ENCODE results near the gene AGBL4. TPM values are rescaled to one million over a fixed set of nuclear protein-coding genes. Genes with fewer than 3 reads are reported as not detected.

Gene AGBL4
- total and polyA plus RNA-seq, 2 of the 4 experiments (the other 2 are of a cell fraction), result not detected

- Histone ChIP-seq H3K56ac (ENCODE audit: extremely low read depth, insufficient read depth, low read length) (no peak overlapping the region), H4K5ac (ENCODE audit: low read depth, low read length) (no peak overlapping the region), H2BK20ac (ENCODE audit: low read depth, low read length) (no peak overlapping the region), H2AFZ (replicated peaks; ENCODE audit: low read length, poor library complexity) (no peak overlapping the region), H2AK5ac (ENCODE audit: low read depth, low read length) (no peak overlapping the region), H3K9me1 (ENCODE audit: insufficient read depth, low read length) (no peaks in the 10 kb centered on the region), H3K4me1 (ENCODE audit: control insufficient read depth, insufficient read depth, low read length) (no peaks in the 10 kb centered on the region), H2AK9ac (replicated peaks; ENCODE audit: low read depth, low read length, poor library complexity) (no peak overlapping the region), H3K79me1 (ENCODE audit: low read depth in 1 of 2, low read length in 2 of 2) (no peaks in the 10 kb centered on the region), H2BK15ac (ENCODE audit: low read depth, low read length) (no peak overlapping the region), H3K36me3 (ENCODE audit: control insufficient read depth, insufficient read depth, low read length) (no peaks in the 10 kb centered on the region), H4K91ac (ENCODE audit: insufficient read depth, low read depth, low read length) (no peak overlapping the region), H3K27ac (ENCODE audit: insufficient read depth, low read length) (no peak overlapping the region), H3K4ac (ENCODE audit: low read depth, low read length) (no peak overlapping the region), H2BK5ac (ENCODE audit: low read depth, low read length, poor library complexity, severe bottlenecking) (no peak overlapping the region), H3K27me3 (ENCODE audit: control insufficient read depth, insufficient read depth, low read length) (no peaks in the 10 kb centered on the region), H3K9me3 (ENCODE audit: control insufficient read depth, insufficient read depth, low read length) (peaks cover under 1% of the 10 kb centered on the region), H3K4me2 (ENCODE audit: low read depth, low read length) (no peak overlapping the region), H2BK120ac (ENCODE audit: low read depth, low read length) (no peak overlapping the region), H3K14ac (replicated peaks; ENCODE audit: low read depth, low read length) (no peak overlapping the region), H4K20me1 (ENCODE audit: insufficient read depth, low read length) (no peaks in the 10 kb centered on the region), H3K9ac (ENCODE audit: low read depth, low read length) (no peak overlapping the region), H3K4me3 (ENCODE audit: insufficient read depth, low read depth, low read length) (no peak overlapping the region), H3K18ac (ENCODE audit: low read depth, low read length) (no peak overlapping the region), H4K8ac (ENCODE audit: low read depth in 2 of 2, low read length in 2 of 2) (no peak overlapping the region), H3K23ac (ENCODE audit: low read depth, low read length) (no peak overlapping the region)
- CTCF ChIA-PET, result no interaction called here
- no peak for DNase-seq
- in situ Hi-C loops (cut with MboI; ENCODE audit: low sequenced_read_pairs), result no loop called here
- intact Hi-C loops (cut with micrococcal nuclease), result no loop called here
- POLR2A ChIA-PET (ENCODE audit: unreplicated experiment), result no interaction called here
- BruUV-seq (replicated peaks), result no TSS peak
- ATAC-seq (ENCODE audit: low read depth), result no peak
- WGBS, 2 experiments (ENCODE audit: extremely low coverage in 2 of 2, insufficient read length in 1 of 2), result no CpG with 5 or more reads among the region's 3 CpGs
- TF ChIP-seq RAD21 (IDR thresholded peaks at IDR 0.05; ENCODE audit: low read length) (no peak), USF2 (IDR thresholded peaks at IDR 0.05; ENCODE audit: low read depth, low read length) (no peak), MAFK (IDR thresholded peaks at IDR 0.05; ENCODE audit: low read depth, low read length) (no peak), FOS (IDR thresholded peaks at IDR 0.05; ENCODE audit: low read depth, low read length) (no peak), BHLHE40 (IDR thresholded peaks at IDR 0.05; ENCODE audit: low read depth, low read length) (no peak), RFX5 (IDR thresholded peaks at IDR 0.05; ENCODE audit: low read depth, low read length) (no peak), NFE2L2 (IDR thresholded peaks at IDR 0.05; ENCODE audit: low read depth, low read length) (no peak), RCOR1 (IDR thresholded peaks at IDR 0.05; ENCODE audit: insufficient replicate concordance, low read length) (no peak), CHD1 (IDR thresholded peaks at IDR 0.05; ENCODE audit: low read depth, low read length) (no peak), CEBPB (IDR thresholded peaks at IDR 0.05; ENCODE audit: low read depth, low read length) (no peak)
- TF ChIP-seq, protein P1, sequence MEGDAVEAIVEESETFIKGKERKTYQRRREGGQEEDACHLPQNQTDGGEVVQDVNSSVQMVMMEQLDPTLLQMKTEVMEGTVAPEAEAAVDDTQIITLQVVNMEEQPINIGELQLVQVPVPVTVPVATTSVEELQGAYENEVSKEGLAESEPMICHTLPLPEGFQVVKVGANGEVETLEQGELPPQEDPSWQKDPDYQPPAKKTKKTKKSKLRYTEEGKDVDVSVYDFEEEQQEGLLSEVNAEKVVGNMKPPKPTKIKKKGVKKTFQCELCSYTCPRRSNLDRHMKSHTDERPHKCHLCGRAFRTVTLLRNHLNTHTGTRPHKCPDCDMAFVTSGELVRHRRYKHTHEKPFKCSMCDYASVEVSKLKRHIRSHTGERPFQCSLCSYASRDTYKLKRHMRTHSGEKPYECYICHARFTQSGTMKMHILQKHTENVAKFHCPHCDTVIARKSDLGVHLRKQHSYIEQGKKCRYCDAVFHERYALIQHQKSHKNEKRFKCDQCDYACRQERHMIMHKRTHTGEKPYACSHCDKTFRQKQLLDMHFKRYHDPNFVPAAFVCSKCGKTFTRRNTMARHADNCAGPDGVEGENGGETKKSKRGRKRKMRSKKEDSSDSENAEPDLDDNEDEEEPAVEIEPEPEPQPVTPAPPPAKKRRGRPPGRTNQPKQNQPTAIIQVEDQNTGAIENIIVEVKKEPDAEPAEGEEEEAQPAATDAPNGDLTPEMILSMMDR (conservative IDR thresholded peaks at IDR 0.05; ENCODE audit: low read depth, low read length), result no peak
- dilution Hi-C loops (cut with HindIII; ENCODE audit: low sequenced_read_pairs, unreplicated experiment), result no loop called here
These were observed 337.6 kb downstream of the AGBL4 start for GRCh38 chr1:49686107-49686506.
